GM12878 (cell line): ENCODE measurements around the gene ACVR1B. TPM values are rescaled to one million over a fixed set of nuclear protein-coding genes. Genes with fewer than 3 reads are reported as not detected.

ENCODE experiments used
- ATAC-seq: fragments of 200-7000 bp; cut with Tn5 transposase; 3 replicates; pipeline ENCODE4 v1.9.1; 2020; ENCODE audit warnings: mild to moderate bottlenecking, moderate library complexity
- BruUV-seq: library from RNA; stranded (reverse); fragments of 400-500 nt; replicated peaks from 2 replicates; lab custom pipeline; 2021; lab: Mats Ljungman, UMichigan
- CTCF ChIA-PET: fragments of 300-600 bp; sonication (Branson Sonifier 250); formaldehyde crosslinking; extraction: SDS; loops from one replicate; lab custom pipeline; 2021; ENCODE audit warnings: inconsistent platforms; lab: Yijun Ruan, JAX
- POLR2A ChIA-PET: fragments of 350-600 bp; formaldehyde crosslinking; extraction: SDS; loops from one replicate; lab custom pipeline; 2021; ENCODE audit warnings: inconsistent platforms; lab: Charles Lee
- RAD21 ChIA-PET: fragments of 300-600 bp; sonication (Branson Sonifier 250); formaldehyde crosslinking; loops from one replicate; lab custom pipeline; 2023; ENCODE audit warnings: antibody characterized with exemption; ENCODE audit not compliant: unreplicated experiment; lab: Charles Lee
- SMC1A ChIA-PET: fragments of 300-600 bp; sonication (Branson Sonifier 250); formaldehyde crosslinking; loops from one replicate; lab custom pipeline; 2023; ENCODE audit not compliant: unreplicated experiment, uncharacterized antibody; lab: Charles Lee
- DNase-seq: peaks from one replicate; pipeline ENCODE4 v3.0.0-alpha.2; 2011; ENCODE audit warnings: low read depth, low spot score
- FAIRE-seq: peaks from 3 replicates; lab custom pipeline; 2011; peaks lifted over from hg19 to GRCh38; lab: Jason Lieb, UNC
- H2AFZ ChIP-seq: 2 replicates; pipeline ENCODE4 v1.6.0; 2011; ENCODE audit warnings: low read depth, low read length, control low read depth; ENCODE audit not compliant: control insufficient read depth
- H3K27ac ChIP-seq: 2 replicates; pipeline ENCODE4 v1.5.1; 2011; ENCODE audit warnings: control low read depth; ENCODE audit not compliant: control insufficient read depth, insufficient read depth
- H3K27me3 ChIP-seq, 2 experiments: replicated peaks in 1 of 2; 2 replicates each; pipeline versions ENCODE4 v1.6.0 to v1.6.1; 2011; ENCODE audit warnings: low read length in 1 of 2; ENCODE audit not compliant: control insufficient read depth in 2 of 2, insufficient read depth in 2 of 2
- H3K36me3 ChIP-seq, 2 experiments: 2 replicates each; pipeline ENCODE4 v1.5.1; 2011; ENCODE audit warnings: low read length in 1 of 2; ENCODE audit not compliant: control insufficient read depth in 2 of 2, insufficient read depth in 2 of 2
- H3K4me1 ChIP-seq: 2 replicates; pipeline ENCODE4 v1.6.1; 2011; ENCODE audit warnings: mild to moderate bottlenecking, low read length, moderate library complexity, mixed read lengths; ENCODE audit not compliant: control insufficient read depth, insufficient read depth
- H3K4me2 ChIP-seq: 2 replicates; pipeline ENCODE4 v1.6.0; 2011; ENCODE audit warnings: control low read depth; ENCODE audit not compliant: control insufficient read depth, insufficient read depth
- H3K4me3 ChIP-seq: fragments of 200-600 bp; sonication (generic); 2 replicates; pipeline ENCODE4 v1.5.1; 2016
- H3K79me2 ChIP-seq: 2 replicates; pipeline ENCODE4 v1.6.0; 2011; ENCODE audit warnings: low read length; ENCODE audit not compliant: control insufficient read depth, insufficient read depth
- H3K9ac ChIP-seq: 2 replicates; pipeline ENCODE4 v1.8.0; 2011; ENCODE audit warnings: low read length, control low read depth, mixed read lengths; ENCODE audit not compliant: control insufficient read depth, insufficient read depth
- H3K9me3 ChIP-seq: replicated peaks from 3 replicates; pipeline ENCODE4 v1.5.1; 2011; ENCODE audit warnings: mild to moderate bottlenecking, low read length; ENCODE audit not compliant: control insufficient read depth, insufficient read depth
- H4K20me1 ChIP-seq: 2 replicates; pipeline ENCODE4 v1.6.0; 2011; ENCODE audit not compliant: control insufficient read depth, insufficient read depth
- GABPA ChIP-seq: IDR thresholded peaks from 2 replicates; pipeline ENCODE4 v1.6.1; 2014; ENCODE audit warnings: antibody characterized with exemption, low read depth, mild to moderate bottlenecking, inconsistent platforms
- IKZF2 ChIP-seq, 2 experiments: fragments of 450-650 bp; IDR thresholded peaks; 2 replicates each; pipeline ENCODE4 v1.6.1; 2017; ENCODE audit warnings: mild to moderate bottlenecking in 2 of 2, moderate library complexity in 2 of 2
- REST ChIP-seq: IDR thresholded peaks from 2 replicates; pipeline ENCODE4 v1.6.1; 2012; ENCODE audit warnings: mild to moderate bottlenecking, low read depth, low read length
- SMAD5 ChIP-seq: IDR thresholded peaks from 2 replicates; pipeline ENCODE4 v1.6.1; 2016; ENCODE audit warnings: antibody characterized with exemption, low read depth
- WGBS: methylation state at CpG from one replicate; pipeline ENCODE4 v1.1.6; 2016; ENCODE audit warnings: low lambda C conversion rate; ENCODE audit not compliant: insufficient replicate concordance, insufficient coverage; ENCODE audit errors: missing lambda C conversion rate; 5-methylcytosine and 5-hydroxymethylcytosine counted together
- in situ Hi-C: fragments of 300-500 bp; cut with MboI; formaldehyde crosslinking; loops from 9 replicates; pipeline ENCODE4 v1.14.3; 2018; ENCODE audit warnings: mixed read lengths
- intact Hi-C: fragments of 100-400 bp; cut with micrococcal nuclease; formaldehyde crosslinking; loops from one replicate; pipeline ENCODE4 v1.14.2; 2022; ENCODE audit not compliant: unreplicated experiment
- polyA plus RNA-seq, 11 experiments: library from polyadenylated mRNA; depleted of rRNA in 4 of 11; unstranded in 6 of 11; stranded (reverse) in 5 of 11; fragments of >200 nt; fragmentation: Nextera tagmentation in 4 of 11; fragmentation: Illumina TruSeq in 1 of 11; extraction: Ambion mirVana in 4 of 11; extraction: Trizol in 1 of 11; gene quantifications; 1 replicate in 1 of 11; 2 replicates in 10 of 11; pipeline versions ENCODE4 v1.2.1 to v1.2.3, GENCODE V29; 2011 to 2016; ENCODE audit warnings: inconsistent platforms in 2 of 11, missing spikeins in 2 of 11, low read depth in 1 of 11
- total RNA-seq, 4 experiments: library from RNA; depleted of rRNA in 3 of 4; stranded (reverse); fragments of >200 nt in 3 of 4; fragmentation: Illumina TruSeq in 1 of 4; extraction: Trizol in 1 of 4; gene quantifications; 2 replicates each; pipeline versions ENCODE4 v1.2.1 to v1.2.3, GENCODE V29; 2013 to 2021
- TF ChIP-seq, protein P1 (sequence below): IDR thresholded peaks from 2 replicates; pipeline ENCODE4 v1.6.1; 2011; ENCODE audit warnings: low read depth, low read length, improper control_type of control experiment, borderline replicate concordance

Gene ACVR1B
- total and polyA plus RNA-seq, 10 of the 15 experiments (the other 5 are each of a cell fraction or from before 2014, with no cell fraction given): 0.02 to 0.69 (median 0.16) TPM; not detected in 2

GRCh38 chr12:52027085-52027843, 75.8 kb downstream of the ACVR1B start (continued):
- 0 out of 4 replicates have a peak, but pooled peaks of 1 of the 2 experiments have one; percentile 14 for TF ChIP-seq IKZF2 (IDR thresholded peaks at IDR 0.05)
- TF ChIP-seq, protein P1, sequence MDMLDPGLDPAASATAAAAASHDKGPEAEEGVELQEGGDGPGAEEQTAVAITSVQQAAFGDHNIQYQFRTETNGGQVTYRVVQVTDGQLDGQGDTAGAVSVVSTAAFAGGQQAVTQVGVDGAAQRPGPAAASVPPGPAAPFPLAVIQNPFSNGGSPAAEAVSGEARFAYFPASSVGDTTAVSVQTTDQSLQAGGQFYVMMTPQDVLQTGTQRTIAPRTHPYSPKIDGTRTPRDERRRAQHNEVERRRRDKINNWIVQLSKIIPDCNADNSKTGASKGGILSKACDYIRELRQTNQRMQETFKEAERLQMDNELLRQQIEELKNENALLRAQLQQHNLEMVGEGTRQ: no peak

DNA sequence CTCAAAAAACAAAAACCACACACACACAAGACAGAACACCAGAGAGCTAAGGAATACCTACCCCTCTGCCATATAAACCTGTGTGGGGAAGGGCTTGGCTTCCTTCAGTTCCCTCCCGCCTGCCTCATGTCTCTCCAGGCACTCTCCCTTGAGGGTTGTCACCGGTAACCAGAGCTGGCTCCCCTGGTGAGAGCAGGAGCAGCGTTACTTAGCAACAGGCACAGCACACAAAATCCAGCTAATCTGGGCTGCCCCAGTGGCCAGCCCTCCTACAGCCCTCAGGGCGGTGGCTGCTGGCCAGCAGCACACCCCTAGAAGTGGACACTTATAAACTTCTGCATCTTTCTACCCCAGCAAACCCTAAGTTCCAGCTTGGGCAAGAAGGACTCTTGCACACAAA, 78.2 kb downstream of the ACVR1B start:
- Histone ChIP-seq H4K20me1 (no peaks in the 10 kb centered on the region), H3K27me3 (no peaks in the 10 kb centered on the region; a peak in 1 of 4 replicates), H3K4me2 (no peak overlapping the region), H3K4me1 (peaks cover 21% of the 10 kb centered on the region), H2AFZ (no peak overlapping the region), H3K9me3 (no peaks in the 10 kb centered on the region), H3K4me3 (no peak overlapping the region), H3K36me3 (no peaks in the 10 kb centered on the region), H3K9ac (no peak overlapping the region), H3K79me2 (no peaks in the 10 kb centered on the region), H3K27ac (no peak overlapping the region)
- FAIRE-seq: no peak
- intact Hi-C loops (no loop called here), in situ Hi-C loops (loop anchor here (5.0 kb wide), 2 partner anchors 53 to 93 kb away; no protein-coding TSS in a partner anchor)
- peak; percentile 3; the same call in 1 of the 3 replicates for ATAC-seq
- TF ChIP-seq REST (no peak), GABPA (no peak), SMAD5 (no peak)
- 8% methylated on average over 4 of the region's 4 CpGs for WGBS
- BruUV-seq: no TSS peak
- DNase-seq: no peak
- RAD21 ChIA-PET: interaction anchor here (1.6 to 6.7 kb wide), 7 partner anchors 22 to 93 kb away, joined by 6 to 151 read pairs (median 18); partner anchors contain the start of gene NR4A1
- POLR2A ChIA-PET: interaction anchor here (0.7 kb wide), 1 partner anchor 40 kb away, joined by 3 read pairs; the partner anchor contains the start of gene ATG101
- SMC1A ChIA-PET: interaction anchor here (1.0 to 13.7 kb wide), 5 partner anchors 11 to 99 kb away, joined by 3 to 322 read pairs (median 9); no protein-coding TSS in a partner anchor
- CTCF ChIA-PET: interaction anchor here (0.8 to 15.6 kb wide), 12 partner anchors 9 to 96 kb away, joined by 3 to 622 read pairs (median 8); partner anchors contain the start of genes NR4A1, SMIM41 and TAMALIN
